GM12891 (cell line): ENCODE results near the gene NPR2.

Experiments used
- POLR2A ChIP-seq: IDR thresholded peaks from 2 replicates; pipeline ENCODE4 v1.6.1; 2011; ENCODE audit warnings: low read depth, low read length, control low read depth
- POLR2AphosphoS5 ChIP-seq: IDR thresholded peaks from 2 replicates; pipeline ENCODE4 v1.6.1; 2011; ENCODE audit warnings: low read depth, low read length, control low read depth
- SPI1 ChIP-seq: IDR thresholded peaks from 2 replicates; pipeline ENCODE4 v1.6.1; 2011; ENCODE audit warnings: low read depth, low read length, control low read depth

- TF ChIP-seq POLR2A (no peak), POLR2AphosphoS5 (no peak), SPI1 (no peak)
These were observed 25.3 kb downstream of the NPR2 start for GRCh38 chr9:35816708-35817107.
